Neural cell (in vitro differentiated cells): Measurements from ENCODE around the gene PLEKHG5.

Source experiments
- EP300 ChIP-seq: fragments of 450-650 bp; conservative IDR thresholded peaks from 2 replicates; pipeline ENCODE4 v1.6.1; 2014; ENCODE audit warnings: antibody characterized with exemption, mild to moderate bottlenecking, moderate library complexity; ENCODE audit not compliant: poor library complexity, severe bottlenecking
- EZH2 ChIP-seq: fragments of 200-600, 300-800 bp; shearing (Covaris generic), sonication (generic); IDR thresholded peaks from 2 replicates; pipeline ENCODE4 v1.6.1; 2014; ENCODE audit warnings: antibody characterized with exemption, low read length, borderline replicate concordance, mild to moderate bottlenecking; ENCODE audit not compliant: insufficient read depth, poor library complexity, severe bottlenecking
- MXI1 ChIP-seq: fragments of 450-650 bp; conservative IDR thresholded peaks from 2 replicates; pipeline ENCODE4 v1.6.1; 2014; ENCODE audit warnings: antibody characterized with exemption, mild to moderate bottlenecking; ENCODE audit not compliant: poor library complexity, severe bottlenecking
- POLR2AphosphoS5 ChIP-seq: IDR thresholded peaks from 2 replicates; pipeline ENCODE4 v1.6.1; 2012
- RAD21 ChIP-seq: fragments of 450-650 bp; conservative IDR thresholded peaks from 2 replicates; pipeline ENCODE4 v1.6.1; 2014; ENCODE audit warnings: antibody characterized with exemption, mild to moderate bottlenecking, moderate library complexity
- SMC3 ChIP-seq: fragments of 450-650 bp; conservative IDR thresholded peaks from 2 replicates; pipeline ENCODE4 v1.6.1; 2014; ENCODE audit warnings: antibody characterized with exemption, mild to moderate bottlenecking, moderate library complexity; ENCODE audit not compliant: poor library complexity
- TF ChIP-seq, protein P1 (sequence below): fragments of 450-650 bp; IDR thresholded peaks from 2 replicates; pipeline ENCODE4 v1.5.1; 2014; ENCODE audit warnings: antibody characterized with exemption, mild to moderate bottlenecking, moderate library complexity; ENCODE audit not compliant: poor library complexity, severe bottlenecking
- TF ChIP-seq, protein P2 (sequence below): IDR thresholded peaks from 2 replicates; pipeline ENCODE4 v1.6.1; 2012; ENCODE audit warnings: borderline replicate concordance

DNA sequence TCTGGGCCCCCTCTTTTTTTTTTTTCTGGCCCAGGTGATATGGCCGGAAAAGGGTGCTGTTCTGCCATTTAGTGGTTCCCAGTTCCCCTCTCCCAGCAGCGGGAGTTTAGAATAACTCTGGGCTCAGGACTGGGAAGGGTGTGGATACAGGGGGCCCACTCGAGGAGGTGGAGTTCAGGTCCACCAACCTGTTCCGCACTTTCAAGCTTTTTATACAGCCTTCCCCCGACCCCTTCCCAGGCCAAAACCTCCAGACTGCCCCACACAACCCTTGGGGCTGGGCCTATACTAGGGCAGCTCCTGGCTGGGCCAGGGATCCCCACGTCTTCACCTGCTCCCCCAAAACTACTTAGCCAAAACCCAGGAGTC is 402 bp downstream of the PLEKHG5 start:
- TF ChIP-seq, protein P1, sequence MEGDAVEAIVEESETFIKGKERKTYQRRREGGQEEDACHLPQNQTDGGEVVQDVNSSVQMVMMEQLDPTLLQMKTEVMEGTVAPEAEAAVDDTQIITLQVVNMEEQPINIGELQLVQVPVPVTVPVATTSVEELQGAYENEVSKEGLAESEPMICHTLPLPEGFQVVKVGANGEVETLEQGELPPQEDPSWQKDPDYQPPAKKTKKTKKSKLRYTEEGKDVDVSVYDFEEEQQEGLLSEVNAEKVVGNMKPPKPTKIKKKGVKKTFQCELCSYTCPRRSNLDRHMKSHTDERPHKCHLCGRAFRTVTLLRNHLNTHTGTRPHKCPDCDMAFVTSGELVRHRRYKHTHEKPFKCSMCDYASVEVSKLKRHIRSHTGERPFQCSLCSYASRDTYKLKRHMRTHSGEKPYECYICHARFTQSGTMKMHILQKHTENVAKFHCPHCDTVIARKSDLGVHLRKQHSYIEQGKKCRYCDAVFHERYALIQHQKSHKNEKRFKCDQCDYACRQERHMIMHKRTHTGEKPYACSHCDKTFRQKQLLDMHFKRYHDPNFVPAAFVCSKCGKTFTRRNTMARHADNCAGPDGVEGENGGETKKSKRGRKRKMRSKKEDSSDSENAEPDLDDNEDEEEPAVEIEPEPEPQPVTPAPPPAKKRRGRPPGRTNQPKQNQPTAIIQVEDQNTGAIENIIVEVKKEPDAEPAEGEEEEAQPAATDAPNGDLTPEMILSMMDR = no peak
- TF ChIP-seq POLR2AphosphoS5 = no peak
- no peak for TF ChIP-seq EP300
- no peak for TF ChIP-seq EZH2
- no peak for TF ChIP-seq RAD21
- TF ChIP-seq SMC3 = no peak
- no peak for TF ChIP-seq MXI1
- TF ChIP-seq, protein P2, sequence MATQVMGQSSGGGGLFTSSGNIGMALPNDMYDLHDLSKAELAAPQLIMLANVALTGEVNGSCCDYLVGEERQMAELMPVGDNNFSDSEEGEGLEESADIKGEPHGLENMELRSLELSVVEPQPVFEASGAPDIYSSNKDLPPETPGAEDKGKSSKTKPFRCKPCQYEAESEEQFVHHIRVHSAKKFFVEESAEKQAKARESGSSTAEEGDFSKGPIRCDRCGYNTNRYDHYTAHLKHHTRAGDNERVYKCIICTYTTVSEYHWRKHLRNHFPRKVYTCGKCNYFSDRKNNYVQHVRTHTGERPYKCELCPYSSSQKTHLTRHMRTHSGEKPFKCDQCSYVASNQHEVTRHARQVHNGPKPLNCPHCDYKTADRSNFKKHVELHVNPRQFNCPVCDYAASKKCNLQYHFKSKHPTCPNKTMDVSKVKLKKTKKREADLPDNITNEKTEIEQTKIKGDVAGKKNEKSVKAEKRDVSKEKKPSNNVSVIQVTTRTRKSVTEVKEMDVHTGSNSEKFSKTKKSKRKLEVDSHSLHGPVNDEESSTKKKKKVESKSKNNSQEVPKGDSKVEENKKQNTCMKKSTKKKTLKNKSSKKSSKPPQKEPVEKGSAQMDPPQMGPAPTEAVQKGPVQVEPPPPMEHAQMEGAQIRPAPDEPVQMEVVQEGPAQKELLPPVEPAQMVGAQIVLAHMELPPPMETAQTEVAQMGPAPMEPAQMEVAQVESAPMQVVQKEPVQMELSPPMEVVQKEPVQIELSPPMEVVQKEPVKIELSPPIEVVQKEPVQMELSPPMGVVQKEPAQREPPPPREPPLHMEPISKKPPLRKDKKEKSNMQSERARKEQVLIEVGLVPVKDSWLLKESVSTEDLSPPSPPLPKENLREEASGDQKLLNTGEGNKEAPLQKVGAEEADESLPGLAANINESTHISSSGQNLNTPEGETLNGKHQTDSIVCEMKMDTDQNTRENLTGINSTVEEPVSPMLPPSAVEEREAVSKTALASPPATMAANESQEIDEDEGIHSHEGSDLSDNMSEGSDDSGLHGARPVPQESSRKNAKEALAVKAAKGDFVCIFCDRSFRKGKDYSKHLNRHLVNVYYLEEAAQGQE = no peak
